PC-9 (cell line): ENCODE data around the gene UMAD1. TPM values are rescaled to one million over a fixed set of nuclear protein-coding genes. Genes with fewer than 3 reads are reported as not detected.

Source experiments
- BruUV-seq: library from RNA; stranded (reverse); fragments of 400-500 nt; replicated peaks from 2 replicates; lab custom pipeline; 2021; lab: Mats Ljungman, UMichigan
- CTCF ChIA-PET: fragments of 300-600 bp; sonication (Branson Sonifier 250); formaldehyde crosslinking; loops from one replicate; lab custom pipeline; 2022; ENCODE audit warnings: antibody characterized with exemption; lab: Charles Lee
- POLR2A ChIA-PET: fragments of 300-600 bp; sonication (Branson Sonifier 250); formaldehyde crosslinking; loops from one replicate; lab custom pipeline; 2022; ENCODE audit warnings: antibody characterized with exemption; ENCODE audit not compliant: unreplicated experiment; lab: Charles Lee
- DNase-seq, 2 experiments: peaks; one replicate each; pipeline versions ENCODE4 v3.0.0 to v3.0.0-alpha.2; 2015 to 2022; ENCODE audit warnings: mixed read lengths in 1 of 2
- H2AFZ ChIP-seq: fragments of 200-600 bp; sonication (generic); 2 replicates; pipeline ENCODE4 v1.8.1; 2017; ENCODE audit warnings: antibody characterized with exemption
- H3F3A ChIP-seq: fragments of 200-600 bp; sonication (generic); 2 replicates; pipeline ENCODE4 v1.8.1; 2017; ENCODE audit warnings: antibody characterized with exemption, mild to moderate bottlenecking, low read depth; ENCODE audit not compliant: insufficient read depth
- H3K27ac ChIP-seq: fragments of 200-600 bp; sonication (generic); 2 replicates; pipeline ENCODE4 v1.6.1; 2016; ENCODE audit warnings: mixed run types
- H3K27me3 ChIP-seq: fragments of 200-600 bp; sonication (generic); 2 replicates; pipeline ENCODE4 v1.6.1; 2016; ENCODE audit warnings: low read depth, mixed run types; ENCODE audit not compliant: insufficient read depth
- H3K36me3 ChIP-seq: fragments of 200-600 bp; sonication (generic); 2 replicates; pipeline ENCODE4 v1.6.1; 2016; ENCODE audit warnings: low read depth, mixed run types
- H3K4me1 ChIP-seq: fragments of 200-600 bp; sonication (generic); replicated peaks from 2 replicates; pipeline ENCODE4 v1.6.1; 2016; ENCODE audit warnings: mixed run types; ENCODE audit not compliant: insufficient read depth
- H3K4me2 ChIP-seq: fragments of 200-600 bp; sonication (generic); 2 replicates; pipeline ENCODE4 v1.6.1; 2017; ENCODE audit warnings: mixed run types
- H3K4me3 ChIP-seq: fragments of 200-600 bp; sonication (generic); 2 replicates; pipeline ENCODE4 v1.6.1; 2016; ENCODE audit warnings: mixed run types
- H3K79me2 ChIP-seq: fragments of 200-600 bp; sonication (generic); 2 replicates; pipeline ENCODE4 v1.6.1; 2017; ENCODE audit warnings: low read depth, mixed run types
- H3K9me2 ChIP-seq: fragments of 200-600 bp; sonication (generic); 2 replicates; pipeline ENCODE4 v1.8.1; 2017; ENCODE audit warnings: mild to moderate bottlenecking; ENCODE audit not compliant: insufficient read depth
- H3K9me3 ChIP-seq: fragments of 200-600 bp; sonication (generic); 2 replicates; pipeline ENCODE4 v1.8.1; 2016; ENCODE audit warnings: low read depth; ENCODE audit not compliant: insufficient read depth
- H4K20me1 ChIP-seq: fragments of 200-600 bp; sonication (generic); 2 replicates; pipeline ENCODE4 v1.8.1; 2017; ENCODE audit not compliant: insufficient read depth
- CTCF ChIP-seq: fragments of 200-600 bp; sonication (generic); conservative IDR thresholded peaks from 2 replicates; pipeline ENCODE4 v1.6.1; 2017; ENCODE audit warnings: mixed run types, antibody characterized with exemption, mild to moderate bottlenecking, moderate library complexity
- EZH2 ChIP-seq: fragments of 200-600 bp; sonication (generic); IDR thresholded peaks from 2 replicates; pipeline ENCODE4 v1.8.0; 2017; ENCODE audit warnings: antibody characterized with exemption, low read depth
- intact Hi-C: fragments of 100-400 bp; cut with micrococcal nuclease; formaldehyde crosslinking; loops from one replicate; pipeline ENCODE4 v1.10.0; 2022; ENCODE audit not compliant: unreplicated experiment
- total RNA-seq: library from RNA; stranded (reverse); gene quantifications from 2 replicates; pipeline ENCODE4 v1.2.3, GENCODE V29; 2021

The UMAD1 gene
- total RNA-seq, 1 experiment from 2014 or later = 20.5 TPM

- H4K20me1 ChIP-seq = no peaks in the 10 kb centered on the region
- no peak overlapping the region for H3K4me2 ChIP-seq
- no peaks in the 10 kb centered on the region for H3F3A ChIP-seq
- TF ChIP-seq CTCF (no peak), EZH2 (no peak)
- H3K36me3 ChIP-seq = no peaks in the 10 kb centered on the region
- H3K9me2 ChIP-seq = no peaks in the 10 kb centered on the region
- H3K4me3 ChIP-seq = no peak overlapping the region
- no peaks in the 10 kb centered on the region for H3K27me3 ChIP-seq
- CTCF ChIA-PET = no interaction called here
- no peak overlapping the region for H3K27ac ChIP-seq
- no peaks in the 10 kb centered on the region for H3K79me2 ChIP-seq
- intact Hi-C loops = no loop called here
- no TSS peak for BruUV-seq
- H3K4me1 ChIP-seq = no peaks in the 10 kb centered on the region
- H2AFZ ChIP-seq = no peak overlapping the region
- H3K9me3 ChIP-seq = no peaks in the 10 kb centered on the region
- POLR2A ChIA-PET = no interaction called here
- DNase-seq = no peak
These were observed 279.9 kb downstream of the UMAD1 start for GRCh38 chr7:7920481-7920880.

- H4K20me1 ChIP-seq = no peaks in the 10 kb centered on the region
- H3F3A ChIP-seq = no peaks in the 10 kb centered on the region
- H3K27ac ChIP-seq = no peak overlapping the region
- no TSS peak for BruUV-seq
- no peaks in the 10 kb centered on the region for H3K27me3 ChIP-seq
- H3K4me3 ChIP-seq = no peak overlapping the region
- H3K36me3 ChIP-seq = no peaks in the 10 kb centered on the region
- H3K79me2 ChIP-seq = no peaks in the 10 kb centered on the region
- no peaks in the 10 kb centered on the region for H3K4me1 ChIP-seq
- H3K9me2 ChIP-seq = no peaks in the 10 kb centered on the region
- no peak overlapping the region for H2AFZ ChIP-seq
- POLR2A ChIA-PET = no interaction called here
- CTCF ChIA-PET = no interaction called here
- DNase-seq = no peak
- intact Hi-C loops = no loop called here
- TF ChIP-seq CTCF = no peak
- TF ChIP-seq EZH2 = no peak
- no peaks in the 10 kb centered on the region for H3K9me3 ChIP-seq
- no peak overlapping the region for H3K4me2 ChIP-seq
These were observed 281.3 kb downstream of the UMAD1 start for GRCh38 chr7:7921830-7922229.

GRCh38 chr7:7922684-7923385, 282.3 kb downstream of the UMAD1 start:
- H3K9me2 ChIP-seq = no peaks in the 10 kb centered on the region
- no TSS peak for BruUV-seq
- H3K4me2 ChIP-seq = no peak overlapping the region
- no peaks in the 10 kb centered on the region for H3K9me3 ChIP-seq
- H4K20me1 ChIP-seq = no peaks in the 10 kb centered on the region
- no peaks in the 10 kb centered on the region for H3K27me3 ChIP-seq
- ChIA-PET POLR2A (no interaction called here), CTCF (no interaction called here)
- no peak overlapping the region for H3K27ac ChIP-seq
- H3K4me3 ChIP-seq = no peak overlapping the region
- H2AFZ ChIP-seq = no peak overlapping the region
- no peaks in the 10 kb centered on the region for H3K36me3 ChIP-seq
- no peaks in the 10 kb centered on the region for H3K79me2 ChIP-seq
- no peaks in the 10 kb centered on the region for H3K4me1 ChIP-seq
- H3F3A ChIP-seq = no peaks in the 10 kb centered on the region
- intact Hi-C loops = no loop called here
- no peak for DNase-seq
- TF ChIP-seq CTCF = no peak
- no peak for TF ChIP-seq EZH2
